ENCODE data around the gene STXBP1. TPM values are rescaled to one million over a fixed set of nuclear protein-coding genes. Genes with fewer than 3 reads are reported as not detected.

The STXBP1 gene
- total RNA-seq, 4 donors from 2014 or later, result 96.3 to 142 (median 105) TPM

DNA sequence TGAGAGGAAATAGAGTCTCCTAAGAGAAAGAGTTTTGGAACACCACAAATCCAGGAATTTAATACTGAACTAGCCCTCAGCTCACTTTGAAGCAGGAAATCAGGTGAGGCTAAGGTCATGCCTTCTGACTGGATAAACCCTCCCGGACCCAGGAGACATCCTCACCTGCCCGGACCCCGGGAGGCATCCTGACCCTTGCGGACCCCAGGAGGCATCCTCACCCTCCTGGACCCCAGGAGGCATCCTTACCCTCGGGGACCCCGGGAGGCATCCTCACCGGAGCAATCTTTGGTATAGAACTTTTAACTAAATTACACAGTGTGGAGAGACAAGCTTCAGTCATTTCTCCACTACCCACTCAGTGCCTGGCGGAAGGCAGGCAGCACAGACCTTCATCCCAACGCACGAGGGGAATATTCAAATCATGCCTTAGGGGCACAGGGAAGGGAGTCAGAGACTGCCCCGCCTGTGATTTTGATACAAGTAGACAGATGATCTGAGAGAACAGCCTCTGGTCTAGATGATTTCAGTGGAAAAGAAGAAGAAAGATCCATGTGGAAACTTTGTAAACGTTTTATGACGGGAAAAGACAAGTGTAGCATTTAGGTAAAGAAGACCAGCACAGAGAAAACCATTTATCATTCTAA lies 21.3 kb downstream of the STXBP1 start:
- H3K9me3 ChIP-seq, result no peaks in the 10 kb centered on the region
- H3K4me1 ChIP-seq, result peaks cover 0 to 47% (median 8%) of the 10 kb centered on the region in 4 donors
- no peaks in the 10 kb centered on the region for H3K36me3 ChIP-seq
- TF ChIP-seq POLR2A (IDR thresholded peaks at IDR 0.05) (no peak), EP300 (IDR thresholded peaks at IDR 0.05) (no peak)
- TF ChIP-seq, protein P1, sequence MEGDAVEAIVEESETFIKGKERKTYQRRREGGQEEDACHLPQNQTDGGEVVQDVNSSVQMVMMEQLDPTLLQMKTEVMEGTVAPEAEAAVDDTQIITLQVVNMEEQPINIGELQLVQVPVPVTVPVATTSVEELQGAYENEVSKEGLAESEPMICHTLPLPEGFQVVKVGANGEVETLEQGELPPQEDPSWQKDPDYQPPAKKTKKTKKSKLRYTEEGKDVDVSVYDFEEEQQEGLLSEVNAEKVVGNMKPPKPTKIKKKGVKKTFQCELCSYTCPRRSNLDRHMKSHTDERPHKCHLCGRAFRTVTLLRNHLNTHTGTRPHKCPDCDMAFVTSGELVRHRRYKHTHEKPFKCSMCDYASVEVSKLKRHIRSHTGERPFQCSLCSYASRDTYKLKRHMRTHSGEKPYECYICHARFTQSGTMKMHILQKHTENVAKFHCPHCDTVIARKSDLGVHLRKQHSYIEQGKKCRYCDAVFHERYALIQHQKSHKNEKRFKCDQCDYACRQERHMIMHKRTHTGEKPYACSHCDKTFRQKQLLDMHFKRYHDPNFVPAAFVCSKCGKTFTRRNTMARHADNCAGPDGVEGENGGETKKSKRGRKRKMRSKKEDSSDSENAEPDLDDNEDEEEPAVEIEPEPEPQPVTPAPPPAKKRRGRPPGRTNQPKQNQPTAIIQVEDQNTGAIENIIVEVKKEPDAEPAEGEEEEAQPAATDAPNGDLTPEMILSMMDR (IDR thresholded peaks at IDR 0.05), result no peak
- WGBS, 2 donors, result 66 to 67% methylated on average over 13 of the region's 13 CpGs
- H3K27ac ChIP-seq, result peak overlapping the region in 2 of 4 donors; percentile 13 to 68
- H3K27me3 ChIP-seq, result no peaks in the 10 kb centered on the region
- no peak overlapping the region for H3K4me3 ChIP-seq
- DNase-seq (ENCODE audit: low spot score in 2 of 2), result no peak

DNA sequence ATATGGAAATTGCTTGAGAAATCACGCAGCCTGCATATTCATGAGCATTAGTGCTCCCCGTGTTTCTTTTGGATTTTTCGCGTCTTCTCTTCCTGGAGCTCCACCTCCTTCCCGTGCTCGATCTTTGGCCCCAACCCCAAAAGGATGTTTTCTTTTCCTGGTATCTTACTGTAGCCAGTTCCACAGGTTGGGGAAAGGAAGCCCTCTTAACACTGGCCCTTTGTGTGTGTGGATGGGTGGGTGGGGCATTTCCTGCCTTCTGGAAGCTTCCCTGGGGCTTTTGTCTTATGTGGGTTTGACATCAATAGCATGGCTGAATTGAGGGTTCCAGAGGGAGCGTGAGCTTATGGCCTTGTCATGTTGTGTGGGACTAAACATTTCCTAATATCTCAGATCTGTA lies 21.9 kb downstream of the STXBP1 start:
- DNase-seq (ENCODE audit: low spot score in 2 of 2), result no peak
- H3K9me3 ChIP-seq, result no peaks in the 10 kb centered on the region
- H3K27ac ChIP-seq, result peak overlapping the region in 3 of 4 donors; percentile 18 to 68 (median 26)
- no peaks in the 10 kb centered on the region for H3K27me3 ChIP-seq
- no peak overlapping the region for H3K4me3 ChIP-seq
- WGBS, 2 donors, result 49 to 51% methylated on average over 7 of the region's 7 CpGs
- H3K36me3 ChIP-seq, result no peaks in the 10 kb centered on the region
- H3K4me1 ChIP-seq, result peaks cover 0 to 44% (median 8%) of the 10 kb centered on the region in 4 donors
- TF ChIP-seq, protein P1 (IDR thresholded peaks at IDR 0.05), result no peak
- TF ChIP-seq EP300 (IDR thresholded peaks at IDR 0.05), result peak in 1 of 2 donors; percentile 24

GRCh38 chr9:127634698-127635097 lies 22.6 kb downstream of the STXBP1 start:
- no peaks in the 10 kb centered on the region for H3K27me3 ChIP-seq
- no peaks in the 10 kb centered on the region for H3K36me3 ChIP-seq
- DNase-seq (ENCODE audit: low spot score in 2 of 2), result no peak
- 70 to 79% methylated on average over 5 of the region's 5 CpGs for WGBS, 2 donors
- H3K27ac ChIP-seq, result peak overlapping the region in 2 of 4 donors; percentile 26 to 68
- peaks cover 0 to 37% (median 8%) of the 10 kb centered on the region in 4 donors for H3K4me1 ChIP-seq
- H3K4me3 ChIP-seq, result no peak overlapping the region
- H3K9me3 ChIP-seq, result no peaks in the 10 kb centered on the region
- no peak for TF ChIP-seq POLR2A (IDR thresholded peaks at IDR 0.05)
- TF ChIP-seq, protein P1 (IDR thresholded peaks at IDR 0.05), result no peak
- no peak for TF ChIP-seq EP300 (IDR thresholded peaks at IDR 0.05)

DNA sequence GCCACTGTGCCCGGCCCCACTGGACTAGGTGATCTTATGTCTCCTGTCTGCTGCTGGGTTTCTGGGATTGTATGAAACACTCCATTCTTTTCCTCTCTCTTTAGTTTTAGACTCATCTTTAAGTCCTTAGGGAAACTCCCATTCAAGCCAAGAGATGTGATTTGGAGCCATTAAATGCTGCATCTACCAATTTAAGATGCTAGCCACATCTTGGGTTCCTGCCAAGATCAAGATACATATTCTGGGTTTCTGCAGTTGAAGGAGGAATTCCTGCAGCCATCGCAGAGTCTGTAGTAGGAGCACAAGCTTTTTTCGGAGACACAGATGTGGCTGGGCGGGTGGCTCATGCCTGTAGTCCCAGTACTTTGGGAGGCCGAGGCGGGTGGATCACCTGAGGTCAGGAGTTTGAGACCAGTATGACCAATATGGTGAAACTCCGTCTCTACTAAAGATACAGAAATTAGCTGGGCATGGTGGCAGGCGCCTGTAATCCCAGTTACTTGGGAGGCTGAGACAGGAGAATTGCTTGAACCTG lies 23.2 kb downstream of the STXBP1 start:
- Histone ChIP-seq H3K27ac (peak overlapping the region in 1 of 4 donors; percentile 22), H3K9me3 (no peaks in the 10 kb centered on the region), H3K4me3 (no peak overlapping the region), H3K27me3 (no peaks in the 10 kb centered on the region), H3K36me3 (no peaks in the 10 kb centered on the region), H3K4me1 (peaks cover 0 to 34% (median 8%) of the 10 kb centered on the region in 4 donors)
- TF ChIP-seq, protein P1 (IDR thresholded peaks at IDR 0.05), result no peak
- no peak for TF ChIP-seq POLR2A (IDR thresholded peaks at IDR 0.05)
- TF ChIP-seq EP300 (IDR thresholded peaks at IDR 0.05), result no peak
- DNase-seq (ENCODE audit: low spot score in 2 of 2), result no peak
- 89 to 91% methylated on average over 8 of the region's 8 CpGs for WGBS, 2 donors

DNA sequence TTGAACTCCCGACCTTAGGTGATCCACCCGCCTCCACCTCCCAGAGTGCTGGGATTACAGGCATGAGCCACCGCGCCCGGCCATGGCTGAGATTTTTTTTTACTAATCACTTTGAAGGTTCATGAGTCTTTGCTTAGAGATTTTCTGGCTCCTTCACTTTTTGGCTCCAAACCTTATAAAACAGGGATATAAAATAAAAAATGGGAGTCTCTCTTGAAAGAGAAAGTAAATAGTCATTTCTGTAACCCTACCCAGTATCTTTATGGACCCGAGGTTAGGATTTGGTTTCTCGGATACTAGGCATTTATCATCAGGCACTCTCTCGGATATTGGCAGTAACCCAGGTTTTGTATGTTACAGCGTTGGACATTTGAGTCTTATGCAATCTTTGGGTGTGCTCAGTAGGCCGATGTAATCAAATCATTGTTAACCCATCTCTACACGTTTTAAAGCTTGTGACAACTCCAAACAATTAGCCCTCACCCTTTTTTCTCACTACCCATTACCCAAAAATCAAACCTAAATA lies 25.3 kb downstream of the STXBP1 start:
- DNase-seq (ENCODE audit: low spot score in 2 of 2), result peak in 1 of 2 donors; percentile 25
- 35 to 47% methylated on average over 11 of the region's 11 CpGs for WGBS, 2 donors
- no peaks in the 10 kb centered on the region for H3K27me3 ChIP-seq
- no peaks in the 10 kb centered on the region for H3K9me3 ChIP-seq
- peak overlapping the region; percentile 22 to 78 (median 57) for H3K27ac ChIP-seq
- H3K36me3 ChIP-seq, result no peaks in the 10 kb centered on the region
- no peak overlapping the region for H3K4me3 ChIP-seq
- H3K4me1 ChIP-seq, result peaks cover 0 to 47% (median 8%) of the 10 kb centered on the region in 4 donors
- peak in 1 of 2 donors; percentile 52 for TF ChIP-seq EP300 (IDR thresholded peaks at IDR 0.05)
- TF ChIP-seq, protein P1 (IDR thresholded peaks at IDR 0.05), result no peak

Measured in tibial nerve (tissue), 4 donors.